IMR-90 (cell line): ENCODE results near the gene S100A1. TPM values are rescaled to one million over a fixed set of nuclear protein-coding genes. Genes with fewer than 3 reads are reported as not detected.

Source experiments
- ATAC-seq: fragments of 200-7000 bp; cut with Tn5 transposase; 2 replicates; pipeline ENCODE4 v1.9.1; 2020; ENCODE audit warnings: low read depth, mild to moderate bottlenecking, moderate library complexity
- BruUV-seq: library from RNA; stranded (reverse); fragments of 400-500 nt; replicated peaks from 2 replicates; lab custom pipeline; 2021; lab: Mats Ljungman, UMichigan
- CTCF ChIA-PET: fragments of 300-600 bp; formaldehyde crosslinking; extraction: SDS; loops from one replicate; lab custom pipeline; 2021; ENCODE audit warnings: antibody characterized with exemption; lab: Yijun Ruan, JAX
- POLR2A ChIA-PET: fragments of 300-600 bp; sonication (Branson Sonifier 250); formaldehyde crosslinking; loops from one replicate; lab custom pipeline; 2022; ENCODE audit warnings: antibody characterized with exemption; ENCODE audit not compliant: unreplicated experiment; lab: Charles Lee
- DNase-seq: peaks from one replicate; pipeline ENCODE4 v3.0.0; 2013
- H2AFZ ChIP-seq: replicated peaks from 2 replicates; pipeline ENCODE3; 2013; ENCODE audit warnings: low read length, mild to moderate bottlenecking; ENCODE audit not compliant: poor library complexity
- H2AK5ac ChIP-seq: 2 replicates; pipeline ENCODE4 v1.6.1; 2013; ENCODE audit warnings: low read depth, low read length, inconsistent platforms
- H2AK9ac ChIP-seq: replicated peaks from 2 replicates; pipeline ENCODE3; 2013; ENCODE audit warnings: mild to moderate bottlenecking, low read depth, low read length, moderate library complexity; ENCODE audit not compliant: poor library complexity
- H2BK120ac ChIP-seq: 2 replicates; pipeline ENCODE4 v1.6.1; 2013; ENCODE audit warnings: low read depth, low read length, inconsistent platforms
- H2BK15ac ChIP-seq: 3 replicates; pipeline ENCODE4 v1.6.1; 2013; ENCODE audit warnings: low read depth, low read length, inconsistent platforms
- H2BK20ac ChIP-seq: 2 replicates; pipeline ENCODE4 v1.6.1; 2013; ENCODE audit warnings: low read depth, mild to moderate bottlenecking, inconsistent platforms, low read length, moderate library complexity
- H2BK5ac ChIP-seq: 2 replicates; pipeline ENCODE4 v1.6.1; 2013; ENCODE audit warnings: mild to moderate bottlenecking, low read depth, low read length, inconsistent platforms; ENCODE audit not compliant: poor library complexity, severe bottlenecking
- H3K14ac ChIP-seq: replicated peaks from 2 replicates; pipeline ENCODE4 v1.6.1; 2013; ENCODE audit warnings: low read depth, low read length, inconsistent platforms
- H3K18ac ChIP-seq: 2 replicates; pipeline ENCODE4 v1.6.1; 2013; ENCODE audit warnings: low read depth, low read length, control low read depth
- H3K23ac ChIP-seq: 2 replicates; pipeline ENCODE4 v1.6.1; 2013; ENCODE audit warnings: low read depth, low read length, inconsistent platforms
- H3K27ac ChIP-seq: 2 replicates; pipeline ENCODE4 v1.5.1; 2013; ENCODE audit warnings: mild to moderate bottlenecking, control low read depth, low read length; ENCODE audit not compliant: insufficient read depth
- H3K27me3 ChIP-seq: 2 replicates; pipeline ENCODE4 v1.6.1; 2013; ENCODE audit warnings: low read length; ENCODE audit not compliant: control insufficient read depth, insufficient read depth
- H3K36me3 ChIP-seq: 2 replicates; pipeline ENCODE4 v1.6.1; 2013; ENCODE audit warnings: low read length, mixed read lengths; ENCODE audit not compliant: control insufficient read depth, insufficient read depth
- H3K4ac ChIP-seq: 2 replicates; pipeline ENCODE4 v1.6.1; 2013; ENCODE audit warnings: low read depth, low read length, inconsistent platforms
- H3K4me1 ChIP-seq: 2 replicates; pipeline ENCODE4 v1.6.1; 2013; ENCODE audit warnings: low read length, mixed read lengths; ENCODE audit not compliant: control insufficient read depth, insufficient read depth
- H3K4me2 ChIP-seq: 2 replicates; pipeline ENCODE4 v1.6.1; 2013; ENCODE audit warnings: low read depth, mild to moderate bottlenecking, control low read depth, low read length, moderate library complexity
- H3K4me3 ChIP-seq: 2 replicates; pipeline ENCODE4 v1.5.1; 2013; ENCODE audit warnings: low read depth, mild to moderate bottlenecking, control low read depth, low read length, moderate library complexity; ENCODE audit not compliant: insufficient read depth
- H3K56ac ChIP-seq: 2 replicates; pipeline ENCODE4 v1.6.1; 2013; ENCODE audit warnings: low read length, inconsistent platforms; ENCODE audit not compliant: insufficient read depth; ENCODE audit errors: extremely low read depth
- H3K79me1 ChIP-seq, 2 experiments: 2 replicates each; pipeline ENCODE4 v1.6.1; 2013; ENCODE audit warnings: low read length in 2 of 2, inconsistent platforms in 1 of 2, low read depth in 1 of 2
- H3K9ac ChIP-seq: 2 replicates; pipeline ENCODE4 v1.6.1; 2013; ENCODE audit warnings: low read depth, low read length, control low read depth
- H3K9me1 ChIP-seq: 2 replicates; pipeline ENCODE4 v1.6.1; 2013; ENCODE audit warnings: low read length, inconsistent platforms; ENCODE audit not compliant: insufficient read depth
- H3K9me3 ChIP-seq: 2 replicates; pipeline ENCODE4 v1.6.1; 2013; ENCODE audit warnings: low read length; ENCODE audit not compliant: control insufficient read depth, insufficient read depth
- H4K20me1 ChIP-seq: 2 replicates; pipeline ENCODE4 v1.6.1; 2013; ENCODE audit warnings: low read length, inconsistent platforms; ENCODE audit not compliant: insufficient read depth
- H4K5ac ChIP-seq: 2 replicates; pipeline ENCODE4 v1.6.1; 2013; ENCODE audit warnings: mild to moderate bottlenecking, low read depth, low read length, control low read depth
- H4K8ac ChIP-seq, 2 experiments: 2 replicates each; pipeline ENCODE4 v1.6.1; 2013; ENCODE audit warnings: low read depth in 2 of 2, low read length in 2 of 2, control low read depth in 1 of 2, inconsistent platforms in 1 of 2
- H4K91ac ChIP-seq: 2 replicates; pipeline ENCODE4 v1.6.1; 2013; ENCODE audit warnings: low read depth, low read length, inconsistent platforms; ENCODE audit not compliant: insufficient read depth
- BHLHE40 ChIP-seq: fragments of 150-350 bp; IDR thresholded peaks from 2 replicates; pipeline ENCODE4 v1.6.1; 2016; ENCODE audit warnings: mild to moderate bottlenecking, low read depth, low read length
- CEBPB ChIP-seq: IDR thresholded peaks from 2 replicates; pipeline ENCODE4 v1.6.1; 2012; ENCODE audit warnings: low read depth, low read length, improper control_type of control experiment
- CHD1 ChIP-seq: IDR thresholded peaks from 2 replicates; pipeline ENCODE4 v1.6.1; 2012; ENCODE audit warnings: low read depth, low read length, improper control_type of control experiment
- CTCF ChIP-seq: conservative IDR thresholded peaks from 2 replicates; pipeline ENCODE4 v1.5.1; 2012; ENCODE audit warnings: mild to moderate bottlenecking, low read depth, low read length, improper control_type of control experiment
- FOS ChIP-seq: fragments of 150-350 bp; IDR thresholded peaks from 2 replicates; pipeline ENCODE4 v1.6.1; 2016; ENCODE audit warnings: low read depth, low read length
- MAFK ChIP-seq: IDR thresholded peaks from 2 replicates; pipeline ENCODE4 v1.6.1; 2012; ENCODE audit warnings: low read depth, low read length, improper control_type of control experiment
- MAZ ChIP-seq: IDR thresholded peaks from 2 replicates; pipeline ENCODE4 v1.6.1; 2012; ENCODE audit warnings: low read depth, mild to moderate bottlenecking, low read length, improper control_type of control experiment, moderate library complexity, borderline replicate concordance
- MXI1 ChIP-seq: IDR thresholded peaks from 2 replicates; pipeline ENCODE4 v1.6.1; 2012; ENCODE audit warnings: low read depth, mild to moderate bottlenecking, low read length, moderate library complexity, borderline replicate concordance
- NFE2L2 ChIP-seq: fragments of 150-350 bp; IDR thresholded peaks from 2 replicates; pipeline ENCODE4 v1.6.1; 2016; ENCODE audit warnings: low read depth, mild to moderate bottlenecking, low read length
- RCOR1 ChIP-seq: IDR thresholded peaks from 2 replicates; pipeline ENCODE4 v1.6.1; 2012; ENCODE audit warnings: mild to moderate bottlenecking, low read length, improper control_type of control experiment; ENCODE audit not compliant: insufficient replicate concordance
- SMC3 ChIP-seq: fragments of 150-350 bp; IDR thresholded peaks from 2 replicates; pipeline ENCODE4 v1.6.1; 2016; ENCODE audit warnings: low read depth, mild to moderate bottlenecking, antibody characterized with exemption, low read length, moderate library complexity
- WGBS, 2 experiments: methylation state at CpG; one replicate each; pipeline versions ENCODE4 v1.1.5 to v1.1.7; 2013; ENCODE audit warnings: missing lambda C conversion rate in 2 of 2; ENCODE audit not compliant: insufficient read length in 1 of 2; ENCODE audit errors: extremely low coverage in 2 of 2; 5-methylcytosine and 5-hydroxymethylcytosine counted together
- dilution Hi-C: fragments of 300-500 bp; cut with HindIII; formaldehyde crosslinking; loops from one replicate; pipeline ENCODE4 v1.14.3; 2018; ENCODE audit warnings: low sequenced_read_pairs; ENCODE audit not compliant: unreplicated experiment
- in situ Hi-C: fragments of 300-500 bp; cut with MboI; formaldehyde crosslinking; loops from 3 replicates; pipeline ENCODE4 v1.14.3; 2019; ENCODE audit warnings: low sequenced_read_pairs, inconsistent platforms, mixed read lengths
- intact Hi-C: fragments of 100-400 bp; cut with micrococcal nuclease; formaldehyde crosslinking; loops from 2 replicates; pipeline ENCODE4 v1.10.0; 2022
- polyA plus RNA-seq, 3 experiments: library from polyadenylated mRNA; depleted of rRNA; stranded (reverse); fragments of >200 nt; gene quantifications; 2 replicates each; pipeline ENCODE4 v1.2.3, GENCODE V29; 2012; ENCODE audit warnings: low replicate concordance in 1 of 3
- total RNA-seq: library from RNA; depleted of rRNA; stranded (reverse); fragments of >200 nt; gene quantifications from 2 replicates; pipeline ENCODE4 v1.2.3, GENCODE V29; 2012
- TF ChIP-seq, protein P1 (sequence below): fragments of 150-350 bp; IDR thresholded peaks from 2 replicates; pipeline ENCODE4 v1.6.1; 2017; ENCODE audit warnings: mild to moderate bottlenecking, antibody characterized with exemption, low read length, low read depth
- TF ChIP-seq, protein P2 (sequence below): fragments of 150-350 bp; IDR thresholded peaks from 2 replicates; pipeline ENCODE4 v1.6.1; 2016; ENCODE audit warnings: low read depth, mild to moderate bottlenecking, low read length, moderate library complexity, borderline replicate concordance

The S100A1 gene
- total and polyA plus RNA-seq, 2 of the 4 experiments (the other 2 are of a cell fraction), result 0.18 to 0.29 TPM

GRCh38 chr1:153651771-153652170, 23.5 kb downstream of the S100A1 start:
- Histone ChIP-seq H3K36me3 (0 out of 2 replicates have a peak, but pooled peaks cover 3% of the 10 kb centered on the region), H2BK5ac (no peak overlapping the region), H3K4me2 (no peak overlapping the region), H3K56ac (no peak overlapping the region), H3K14ac (no peak overlapping the region), H4K91ac (no peak overlapping the region), H4K8ac (no peak overlapping the region), H2BK15ac (no peak overlapping the region), H2AK5ac (no peak overlapping the region), H2BK120ac (no peak overlapping the region), H2AFZ (no peak overlapping the region), H3K4me1 (peaks cover 7% of the 10 kb centered on the region), H4K20me1 (no peaks in the 10 kb centered on the region), H3K4me3 (no peak overlapping the region), H3K27me3 (no peaks in the 10 kb centered on the region), H2AK9ac (no peak overlapping the region), H3K9me3 (no peaks in the 10 kb centered on the region), H3K9me1 (peaks cover 10% of the 10 kb centered on the region), H4K5ac (no peak overlapping the region), H2BK20ac (no peak overlapping the region; the same call in 1 of the 2 replicates), H3K9ac (no peak overlapping the region), H3K27ac (no peak overlapping the region), H3K23ac (no peak overlapping the region), H3K79me1 (no peaks in the 10 kb centered on the region; a peak in 1 of 4 replicates), H3K18ac (no peak overlapping the region), H3K4ac (no peak overlapping the region)
- no peak for DNase-seq
- in situ Hi-C loops, result no loop called here
- ChIA-PET POLR2A (interaction anchor here (0.6 kb wide), 1 partner anchor 17 kb away, joined by 4 read pairs; no protein-coding TSS in a partner anchor), CTCF (no interaction called here)
- TF ChIP-seq CTCF (no peak), RCOR1 (no peak), NFE2L2 (no peak), SMC3 (no peak), MXI1 (no peak), CEBPB (no peak), CHD1 (no peak), FOS (no peak), MAZ (no peak), MAFK (no peak), BHLHE40 (no peak)
- TF ChIP-seq, protein P1, sequence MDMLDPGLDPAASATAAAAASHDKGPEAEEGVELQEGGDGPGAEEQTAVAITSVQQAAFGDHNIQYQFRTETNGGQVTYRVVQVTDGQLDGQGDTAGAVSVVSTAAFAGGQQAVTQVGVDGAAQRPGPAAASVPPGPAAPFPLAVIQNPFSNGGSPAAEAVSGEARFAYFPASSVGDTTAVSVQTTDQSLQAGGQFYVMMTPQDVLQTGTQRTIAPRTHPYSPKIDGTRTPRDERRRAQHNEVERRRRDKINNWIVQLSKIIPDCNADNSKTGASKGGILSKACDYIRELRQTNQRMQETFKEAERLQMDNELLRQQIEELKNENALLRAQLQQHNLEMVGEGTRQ, result no peak
- TF ChIP-seq, protein P2, sequence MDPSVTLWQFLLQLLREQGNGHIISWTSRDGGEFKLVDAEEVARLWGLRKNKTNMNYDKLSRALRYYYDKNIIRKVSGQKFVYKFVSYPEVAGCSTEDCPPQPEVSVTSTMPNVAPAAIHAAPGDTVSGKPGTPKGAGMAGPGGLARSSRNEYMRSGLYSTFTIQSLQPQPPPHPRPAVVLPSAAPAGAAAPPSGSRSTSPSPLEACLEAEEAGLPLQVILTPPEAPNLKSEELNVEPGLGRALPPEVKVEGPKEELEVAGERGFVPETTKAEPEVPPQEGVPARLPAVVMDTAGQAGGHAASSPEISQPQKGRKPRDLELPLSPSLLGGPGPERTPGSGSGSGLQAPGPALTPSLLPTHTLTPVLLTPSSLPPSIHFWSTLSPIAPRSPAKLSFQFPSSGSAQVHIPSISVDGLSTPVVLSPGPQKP, result no peak
- no peak for ATAC-seq
- no CpG with 5 or more reads among the region's 1 CpG for WGBS, 2 experiments
- intact Hi-C loops, result loop anchor here (1.0 kb wide), 1 partner anchor 79 kb away; no protein-coding TSS in a partner anchor
- dilution Hi-C loops, result no loop called here
- BruUV-seq, result no TSS peak
